AG04450 (cell line): ENCODE results near the gene RIC8B. TPM values are rescaled to one million over a fixed set of nuclear protein-coding genes. Genes with fewer than 3 reads are reported as not detected.
A peak's percentile ranks its signal among the peaks of the same experiment; 100 is the strongest.

Experiments
- CTCF ChIA-PET: fragments of 300-600, 350-600 bp; formaldehyde crosslinking; extraction: SDS; loops from one replicate; lab custom pipeline; 2022; ENCODE audit warnings: antibody characterized with exemption, inconsistent platforms; lab: Charles Lee
- POLR2A ChIA-PET: fragments of 350-600 bp; formaldehyde crosslinking; extraction: SDS; loops from one replicate; lab custom pipeline; 2021; ENCODE audit warnings: antibody characterized with exemption, inconsistent platforms; lab: Yijun Ruan, JAX
- DNase-seq: peaks from one replicate; pipeline ENCODE4 v3.0.0-alpha.2; 2011; ENCODE audit warnings: low read depth, low spot score
- H3K27ac ChIP-seq: one replicate; pipeline ENCODE4 v1.5.1; 2012; ENCODE audit warnings: low read depth, low read length, control low read depth
- H3K27me3 ChIP-seq: one replicate; pipeline ENCODE4 v1.6.0; 2012; ENCODE audit warnings: low read length; ENCODE audit not compliant: control insufficient read depth, insufficient read depth
- H3K4me3 ChIP-seq: 2 replicates; pipeline ENCODE4 v1.5.1; 2011; ENCODE audit warnings: mild to moderate bottlenecking, low read depth, low read length, control low read depth
- H3K9me3 ChIP-seq: 2 replicates; pipeline ENCODE4 v1.5.1; 2012; ENCODE audit warnings: low read length; ENCODE audit not compliant: control insufficient read depth, insufficient read depth
- polyA plus RNA-seq: library from polyadenylated mRNA; depleted of rRNA; stranded (reverse); fragments of >200 nt; gene quantifications from 2 replicates; pipeline ENCODE4 v1.2.3, GENCODE V29; 2011
- TF ChIP-seq, protein P1 (sequence below): IDR thresholded peaks from 2 replicates; pipeline ENCODE4 v1.5.1; 2011; ENCODE audit warnings: low read depth, low read length, control low read depth, inconsistent platforms

RIC8B gene
- polyA plus RNA-seq, 1 experiment: 11.2 TPM

- TF ChIP-seq, protein P1, sequence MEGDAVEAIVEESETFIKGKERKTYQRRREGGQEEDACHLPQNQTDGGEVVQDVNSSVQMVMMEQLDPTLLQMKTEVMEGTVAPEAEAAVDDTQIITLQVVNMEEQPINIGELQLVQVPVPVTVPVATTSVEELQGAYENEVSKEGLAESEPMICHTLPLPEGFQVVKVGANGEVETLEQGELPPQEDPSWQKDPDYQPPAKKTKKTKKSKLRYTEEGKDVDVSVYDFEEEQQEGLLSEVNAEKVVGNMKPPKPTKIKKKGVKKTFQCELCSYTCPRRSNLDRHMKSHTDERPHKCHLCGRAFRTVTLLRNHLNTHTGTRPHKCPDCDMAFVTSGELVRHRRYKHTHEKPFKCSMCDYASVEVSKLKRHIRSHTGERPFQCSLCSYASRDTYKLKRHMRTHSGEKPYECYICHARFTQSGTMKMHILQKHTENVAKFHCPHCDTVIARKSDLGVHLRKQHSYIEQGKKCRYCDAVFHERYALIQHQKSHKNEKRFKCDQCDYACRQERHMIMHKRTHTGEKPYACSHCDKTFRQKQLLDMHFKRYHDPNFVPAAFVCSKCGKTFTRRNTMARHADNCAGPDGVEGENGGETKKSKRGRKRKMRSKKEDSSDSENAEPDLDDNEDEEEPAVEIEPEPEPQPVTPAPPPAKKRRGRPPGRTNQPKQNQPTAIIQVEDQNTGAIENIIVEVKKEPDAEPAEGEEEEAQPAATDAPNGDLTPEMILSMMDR: no peak
Measured at GRCh38 chr12:106851306-106851705, 76.8 kb downstream of the RIC8B start.

GRCh38 chr12:106854723-106855122, 80.2 kb downstream of the RIC8B start:
- Histone ChIP-seq H3K9me3 (no peaks in the 10 kb centered on the region), H3K27ac (no peak overlapping the region), H3K4me3 (no peak overlapping the region), H3K27me3 (no peaks in the 10 kb centered on the region)
- POLR2A ChIA-PET: no interaction called here
- TF ChIP-seq, protein P1: no peak
- no peak for DNase-seq
- CTCF ChIA-PET: interaction anchor here (0.6 to 5.5 kb wide), 2 partner anchors 13 to 466 kb away, joined by 3 to 23 read pairs; no protein-coding TSS in a partner anchor

More at GRCh38 chr12:106851306-106851705, 76.8 kb downstream of the RIC8B start:
- no peaks in the 10 kb centered on the region for H3K27me3 ChIP-seq
- POLR2A ChIA-PET: no interaction called here
- DNase-seq: no peak
- H3K27ac ChIP-seq: no peak overlapping the region
- H3K9me3 ChIP-seq: no peaks in the 10 kb centered on the region
- CTCF ChIA-PET: interaction anchor here (0.6 to 2.2 kb wide), 3 partner anchors 9 to 505 kb away, joined by 4 to 13 read pairs (median 4); no protein-coding TSS in a partner anchor
- no peak overlapping the region for H3K4me3 ChIP-seq

DNA sequence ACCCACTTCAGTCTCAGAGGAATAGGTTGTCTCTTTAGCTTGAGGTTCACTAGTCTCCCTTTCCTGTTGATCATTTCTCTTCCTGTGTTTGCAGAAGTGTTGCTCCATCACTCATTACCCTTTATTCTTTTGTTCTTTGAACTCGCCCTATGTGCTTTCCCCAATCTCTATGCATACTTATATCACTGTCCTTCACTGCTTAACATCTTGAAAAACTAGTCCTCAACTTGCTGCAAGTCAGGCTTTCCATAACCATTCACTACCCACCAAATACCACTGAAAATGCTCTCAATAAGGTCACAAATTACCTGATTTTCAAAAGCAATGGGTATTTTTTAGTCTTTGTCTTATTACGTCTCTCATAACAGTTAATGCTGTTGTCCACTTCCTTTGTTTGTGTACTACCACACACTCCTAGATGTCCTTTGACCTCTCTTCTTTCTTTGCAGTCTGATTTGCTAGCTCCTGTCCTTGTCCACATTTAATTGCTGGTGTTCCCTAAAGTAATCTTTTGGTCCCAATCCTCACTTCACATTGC, 80.8 kb downstream of the RIC8B start:
- no peak overlapping the region for H3K27ac ChIP-seq
- DNase-seq: no peak
- no peaks in the 10 kb centered on the region for H3K27me3 ChIP-seq
- H3K4me3 ChIP-seq: no peak overlapping the region
- TF ChIP-seq, protein P1: no peak
- no peaks in the 10 kb centered on the region for H3K9me3 ChIP-seq
- ChIA-PET CTCF (interaction anchor here (0.6 to 5.5 kb wide), 2 partner anchors 14 to 466 kb away, joined by 3 to 23 read pairs; no protein-coding TSS in a partner anchor), POLR2A (no interaction called here)

DNA sequence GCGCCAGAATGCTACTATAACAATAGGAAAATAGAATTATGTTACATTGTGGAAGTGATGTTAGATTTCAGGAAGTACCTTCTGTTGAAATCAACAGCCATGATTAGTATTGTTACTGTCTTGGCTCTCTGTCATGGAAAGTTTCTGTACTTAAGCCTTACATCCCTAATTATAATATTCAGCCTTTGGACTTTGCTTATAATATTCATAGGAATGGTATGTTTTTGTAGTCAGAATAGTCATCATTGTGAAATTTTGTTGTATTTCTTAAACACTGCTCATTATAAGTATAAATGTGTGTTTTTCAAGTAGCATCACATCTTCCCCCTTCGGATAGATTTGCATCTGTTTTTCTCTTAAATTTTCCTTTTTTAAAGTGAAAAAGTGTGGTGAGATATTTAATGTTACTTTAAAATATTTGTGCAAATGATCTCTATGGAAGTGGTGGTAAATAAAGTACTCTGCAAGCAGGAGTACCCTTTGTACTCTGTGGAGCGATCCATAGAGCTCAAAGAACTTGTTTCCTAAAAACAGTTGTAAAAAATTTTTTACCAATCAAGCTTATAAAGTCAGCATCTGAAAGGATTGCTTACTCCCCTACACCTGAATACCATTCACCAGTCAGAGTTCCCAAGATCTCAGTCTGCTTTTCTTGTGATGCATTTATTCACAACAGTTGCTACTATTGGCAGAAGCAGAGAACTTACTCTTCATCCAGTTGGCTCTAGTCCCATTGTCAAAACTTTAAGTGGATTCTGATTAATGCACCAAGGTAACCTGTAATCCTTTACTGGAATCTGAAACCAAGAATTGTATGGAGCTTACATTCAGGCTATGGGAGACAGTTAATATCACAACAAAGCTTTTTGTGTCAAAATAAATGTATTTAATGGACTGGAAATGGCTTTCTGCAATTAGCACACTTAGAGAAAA, 87.8 kb downstream of the RIC8B start:
- Histone ChIP-seq H3K9me3 (no peaks in the 10 kb centered on the region), H3K27ac (no peak overlapping the region), H3K4me3 (no peak overlapping the region), H3K27me3 (no peaks in the 10 kb centered on the region)
- DNase-seq: peak; percentile 47
- ChIA-PET CTCF (interaction anchor here (1.9 kb wide), 1 partner anchor 58 kb away, joined by 6 read pairs; no protein-coding TSS in a partner anchor), POLR2A (no interaction called here)
- TF ChIP-seq, protein P1: no peak

GRCh38 chr12:106863189-106863588, 88.7 kb downstream of the RIC8B start:
- no peak overlapping the region for H3K27ac ChIP-seq
- no peak for DNase-seq
- CTCF ChIA-PET: no interaction called here
- no peaks in the 10 kb centered on the region for H3K9me3 ChIP-seq
- POLR2A ChIA-PET: no interaction called here
- no peaks in the 10 kb centered on the region for H3K27me3 ChIP-seq
- H3K4me3 ChIP-seq: no peak overlapping the region
- TF ChIP-seq, protein P1: no peak
